ACC112 (cell line): Measurements from ENCODE around the gene ZC3H18.
A peak's percentile ranks its signal among the peaks of the same experiment; 100 is the strongest.

ENCODE experiments used
- H2AFZ ChIP-seq: fragments of 200-600 bp; sonication (generic); one replicate; pipeline ENCODE4 v1.6.0; 2017; ENCODE audit warnings: antibody characterized with exemption, low read length; ENCODE audit not compliant: unreplicated experiment
- H3K27ac ChIP-seq: fragments of 200-600 bp; sonication (generic); 2 replicates; pipeline ENCODE4 v1.5.1; 2014; ENCODE audit warnings: low read depth, mild to moderate bottlenecking, antibody characterized with exemption, low read length, moderate library complexity
- H3K27me3 ChIP-seq: fragments of 200-600 bp; sonication (generic); 2 replicates; pipeline ENCODE4 v1.6.1; 2014; ENCODE audit warnings: mild to moderate bottlenecking, antibody characterized with exemption, low read length, moderate library complexity, mixed read lengths; ENCODE audit not compliant: insufficient read depth
- H3K36me3 ChIP-seq: fragments of 200-600 bp; sonication (generic); 2 replicates; pipeline ENCODE4 v1.6.1; 2016; ENCODE audit warnings: mild to moderate bottlenecking, antibody characterized with exemption, low read length, moderate library complexity, mixed read lengths; ENCODE audit not compliant: insufficient read depth
- H3K4me1 ChIP-seq: fragments of 200-600 bp; sonication (generic); one replicate; pipeline ENCODE4 v1.6.1; 2016; ENCODE audit warnings: low read length, mixed read lengths; ENCODE audit not compliant: insufficient read depth, unreplicated experiment, control insufficient read depth
- H3K4me3 ChIP-seq: fragments of 200-600 bp; sonication (generic); 2 replicates; pipeline ENCODE4 v1.5.1; 2014; ENCODE audit warnings: mild to moderate bottlenecking, low read depth, low read length
- H3K79me2 ChIP-seq: fragments of 200-600 bp; sonication (generic); one replicate; pipeline ENCODE4 v1.6.0; 2016; ENCODE audit warnings: low read length; ENCODE audit not compliant: control insufficient read depth, unreplicated experiment, insufficient read depth

Gene ZC3H18

GRCh38 chr16:88634141-88634993, 64.2 kb downstream of the ZC3H18 start:
- peaks cover 13% of the 10 kb centered on the region for H3K4me1 ChIP-seq
- H3K27me3 ChIP-seq = peaks cover 12% of the 10 kb centered on the region
- H3K79me2 ChIP-seq = no peaks in the 10 kb centered on the region
- H3K27ac ChIP-seq = peak overlapping the region; percentile 13; the same call in 1 of the 2 replicates
- peak overlapping the region; percentile 11 for H2AFZ ChIP-seq
- H3K36me3 ChIP-seq = no peaks in the 10 kb centered on the region
- peak overlapping the region; percentile 62 for H3K4me3 ChIP-seq

- Histone ChIP-seq H3K27me3 (peaks cover 20% of the 10 kb centered on the region), H3K27ac (no peak overlapping the region), H3K4me3 (peak overlapping the region; percentile 62), H3K4me1 (peaks cover 13% of the 10 kb centered on the region), H3K36me3 (no peaks in the 10 kb centered on the region), H3K79me2 (no peaks in the 10 kb centered on the region), H2AFZ (peak overlapping the region; percentile 11)
Measured at GRCh38 chr16:88634994-88635670, 64.9 kb downstream of the ZC3H18 start.

GRCh38 chr16:88635671-88636319, 65.6 kb downstream of the ZC3H18 start:
- Histone ChIP-seq H2AFZ (no peak overlapping the region), H3K36me3 (no peaks in the 10 kb centered on the region), H3K79me2 (no peaks in the 10 kb centered on the region), H3K27ac (no peak overlapping the region), H3K4me1 (peaks cover 13% of the 10 kb centered on the region), H3K27me3 (peaks cover 26% of the 10 kb centered on the region), H3K4me3 (no peak overlapping the region)

- Histone ChIP-seq H2AFZ (no peak overlapping the region), H3K4me1 (peaks cover 13% of the 10 kb centered on the region), H3K79me2 (no peaks in the 10 kb centered on the region), H3K36me3 (no peaks in the 10 kb centered on the region), H3K27me3 (peaks cover 28% of the 10 kb centered on the region), H3K27ac (no peak overlapping the region), H3K4me3 (no peak overlapping the region)
Measured at GRCh38 chr16:88636488-88637265, 66.5 kb downstream of the ZC3H18 start.

GRCh38 chr16:88638323-88639230, 68.4 kb downstream of the ZC3H18 start, which contains the start of gene IL17C:
TSS of gene IL17C (plus strand) at chr16:88638572. CDS start at chr16:88638642, 70 bp downstream.
- H3K36me3 ChIP-seq = no peaks in the 10 kb centered on the region
- H3K4me3 ChIP-seq = no peak within 1 kb of the TSS
- no peaks in the 10 kb centered on the region for H3K79me2 ChIP-seq
- H3K27ac ChIP-seq = no peak within 1 kb of the TSS
- H3K4me1 ChIP-seq = peaks cover 13% of the 10 kb centered on the region
- no peak within 1 kb of the TSS for H2AFZ ChIP-seq
- peaks cover 28% of the 10 kb centered on the region for H3K27me3 ChIP-seq

GRCh38 chr16:88639231-88640038, 69.2 kb downstream of the ZC3H18 start:
- peaks cover 28% of the 10 kb centered on the region for H3K27me3 ChIP-seq
- peaks cover 8% of the 10 kb centered on the region for H3K4me1 ChIP-seq
- no peak overlapping the region for H2AFZ ChIP-seq
- no peaks in the 10 kb centered on the region for H3K79me2 ChIP-seq
- H3K36me3 ChIP-seq = no peaks in the 10 kb centered on the region
- H3K27ac ChIP-seq = no peak overlapping the region
- no peak overlapping the region for H3K4me3 ChIP-seq

- Histone ChIP-seq H3K79me2 (no peaks in the 10 kb centered on the region), H3K27ac (no peak overlapping the region), H3K4me3 (no peak overlapping the region), H3K4me1 (peaks cover 5% of the 10 kb centered on the region), H2AFZ (no peak overlapping the region), H3K27me3 (peaks cover 28% of the 10 kb centered on the region), H3K36me3 (no peaks in the 10 kb centered on the region)
Measured at GRCh38 chr16:88640039-88640495, 69.9 kb downstream of the ZC3H18 start.

GRCh38 chr16:88640498-88641247, 70.5 kb downstream of the ZC3H18 start:
- Histone ChIP-seq H2AFZ (no peak overlapping the region), H3K4me3 (no peak overlapping the region), H3K36me3 (no peaks in the 10 kb centered on the region), H3K27ac (no peak overlapping the region), H3K27me3 (peaks cover 28% of the 10 kb centered on the region), H3K4me1 (no peaks in the 10 kb centered on the region), H3K79me2 (no peaks in the 10 kb centered on the region)
